K562 (cell line): Measurements from ENCODE around the gene TMEM86A. TPM values are rescaled to one million over a fixed set of nuclear protein-coding genes. Genes with fewer than 3 reads are reported as not detected.

Experiments used
- ATAC-seq: fragments of 200-7000 bp; cut with Tn5 transposase; 3 replicates; pipeline ENCODE4 v1.9.1; 2020; ENCODE audit warnings: moderate library complexity
- BruUV-seq: library from RNA; stranded (reverse); fragments of 400-500 nt; replicated peaks from 2 replicates; lab custom pipeline; 2021; lab: Mats Ljungman, UMichigan
- CTCF ChIA-PET: fragments of 300-600 bp; formaldehyde crosslinking; extraction: SDS; loops from one replicate; lab custom pipeline; 2021; ENCODE audit warnings: low intra/inter-chr PET ratio; lab: Yijun Ruan, JAX
- POLR2A ChIA-PET: fragments of 300-600, 350-650 bp; sonication (Branson Sonifier 250); formaldehyde crosslinking; extraction: SDS; loops from one replicate; lab custom pipeline; 2021; ENCODE audit warnings: antibody characterized with exemption, inconsistent platforms; lab: Yijun Ruan, JAX
- DNase-seq, 4 experiments: peaks; one replicate each; pipeline versions ENCODE4 v3.0.0 to v3.0.0-alpha.2; 2011 to 2018; ENCODE audit warnings: low spot score in 3 of 4, mixed read lengths in 3 of 4; ENCODE audit errors: extremely low read depth in 1 of 4
- FAIRE-seq: peaks from 2 replicates; lab custom pipeline; 2011; peaks lifted over from hg19 to GRCh38; lab: Jason Lieb, UNC
- H2AFZ ChIP-seq: 2 replicates; pipeline ENCODE4 v1.6.0; 2011; ENCODE audit warnings: low read depth, low read length, control low read depth, inconsistent platforms
- H3K27ac ChIP-seq: fragments of 200-600 bp; 3 replicates; pipeline ENCODE4 v1.8.0; 2011; ENCODE audit warnings: low read depth, mild to moderate bottlenecking, control low read depth, inconsistent platforms, low read length, moderate library complexity, mixed read lengths; ENCODE audit errors: extremely low read depth
- H3K27me3 ChIP-seq, 2 experiments: fragments of 300-600 bp in 1 of 2; 2 replicates in 1 of 2; 3 replicates in 1 of 2; pipeline versions ENCODE4 v1.6.0 to v1.8.0; 2011; ENCODE audit warnings: inconsistent platforms in 2 of 2, low read length in 2 of 2, mild to moderate bottlenecking in 1 of 2, mixed read lengths in 1 of 2, moderate library complexity in 1 of 2; ENCODE audit not compliant: control insufficient read depth in 2 of 2, insufficient read depth in 2 of 2
- H3K36me3 ChIP-seq: fragments of 300-600 bp; 3 replicates; pipeline ENCODE4 v1.8.0; 2011; ENCODE audit warnings: mild to moderate bottlenecking, low read length, inconsistent platforms; ENCODE audit not compliant: control insufficient read depth, insufficient read depth
- H3K4me1 ChIP-seq, 2 experiments: fragments of 200-600 bp in 1 of 2; replicated peaks in 1 of 2; 2 replicates in 1 of 2; 3 replicates in 1 of 2; pipeline versions ENCODE4 v1.5.1 to v1.8.0; 2011; ENCODE audit warnings: inconsistent platforms in 2 of 2, low read length in 2 of 2, mild to moderate bottlenecking in 1 of 2, mixed read lengths in 1 of 2, moderate library complexity in 1 of 2; ENCODE audit not compliant: control insufficient read depth in 2 of 2, insufficient read depth in 2 of 2
- H3K4me2 ChIP-seq: 2 replicates; pipeline ENCODE4 v1.6.1; 2011; ENCODE audit warnings: low read length, control low read depth, inconsistent platforms, mixed read lengths; ENCODE audit not compliant: insufficient read depth
- H3K4me3 ChIP-seq: fragments of 200-600 bp; sonication (generic), shearing (Covaris generic); 2 replicates; pipeline ENCODE4 v1.5.1; 2016; ENCODE audit warnings: control low read depth, inconsistent platforms
- H3K79me2 ChIP-seq: fragments of 200-600 bp; 3 replicates; pipeline ENCODE4 v1.8.0; 2011; ENCODE audit warnings: low read length, inconsistent platforms; ENCODE audit not compliant: control insufficient read depth, insufficient read depth
- H3K9ac ChIP-seq, 2 experiments: 2 replicates each; pipeline versions ENCODE4 v1.6.0 to v1.6.1; 2011; ENCODE audit warnings: low read depth in 2 of 2, low read length in 2 of 2, control low read depth in 1 of 2, inconsistent platforms in 1 of 2, mild to moderate bottlenecking in 1 of 2, mixed read lengths in 1 of 2; ENCODE audit not compliant: insufficient read depth in 1 of 2
- H3K9me1 ChIP-seq: one replicate; pipeline ENCODE4 v1.6.0; 2011; ENCODE audit warnings: inconsistent platforms, mild to moderate bottlenecking, low read length, moderate library complexity; ENCODE audit not compliant: control insufficient read depth, insufficient read depth
- H3K9me3 ChIP-seq: replicated peaks from 2 replicates; pipeline ENCODE4 v1.5.1; 2011; ENCODE audit warnings: low read depth, low read length, inconsistent platforms; ENCODE audit not compliant: control insufficient read depth, insufficient read depth
- H4K20me1 ChIP-seq: replicated peaks from 2 replicates; pipeline ENCODE4 v1.6.1; 2011; ENCODE audit warnings: low read length, inconsistent platforms, mixed read lengths; ENCODE audit not compliant: control insufficient read depth, insufficient read depth
- AFF4 ChIP-seq: sonication (generic); formaldehyde crosslinking; IDR thresholded peaks from 2 replicates; pipeline ENCODE4 v1.8.0; 2023; ENCODE audit warnings: mild to moderate bottlenecking, missing genetic modification reagents
- BHLHE40 ChIP-seq: IDR thresholded peaks from 2 replicates; pipeline ENCODE4 v1.6.1; 2011; ENCODE audit warnings: low read length, improper control_type of control experiment
- HMG20B ChIP-seq: fragments of 250-450 bp; sonication (Bioruptor Pico); IDR thresholded peaks from 2 replicates; pipeline ENCODE4 v1.5.0; 2021; ENCODE audit warnings: mild to moderate bottlenecking
- RNF219 ChIP-seq: fragments of 250-450 bp; sonication (Bioruptor Pico); IDR thresholded peaks from 2 replicates; pipeline ENCODE4 v1.5.0; 2022; ENCODE audit warnings: mild to moderate bottlenecking
- whole genome bisulfite sequencing: fragments of 100-300 bp; shearing (Covaris generic); methylation state at CpG from one replicate; pipeline ENCODE4 v1.1.6; 2016; ENCODE audit warnings: low coverage, mixed read lengths; ENCODE audit not compliant: insufficient coverage; ENCODE audit errors: missing lambda C conversion rate; 5-methylcytosine and 5-hydroxymethylcytosine counted together
- in situ Hi-C: fragments of 300-500 bp; cut with MboI; formaldehyde crosslinking; loops from 4 replicates; pipeline ENCODE4 v1.15.0; 2018; ENCODE audit warnings: inconsistent platforms, mixed read lengths
- intact Hi-C: fragments of 100-400 bp; cut with micrococcal nuclease; formaldehyde crosslinking; loops from 2 replicates; pipeline ENCODE4 v1.14.2; 2022
- polyA plus RNA-seq, 8 experiments: library from polyadenylated mRNA; depleted of rRNA in 4 of 8; stranded (reverse) in 5 of 8; unstranded in 3 of 8; fragments of >200 nt; fragmentation: Nextera tagmentation in 2 of 8; fragmentation: Illumina TruSeq in 1 of 8; extraction: Ambion mirVana in 2 of 8; extraction: Trizol in 1 of 8; gene quantifications; 2 replicates each; pipeline versions ENCODE4 v1.2.1 to v1.2.3, GENCODE V29; 2011 to 2014; ENCODE audit warnings: inconsistent platforms in 1 of 8, missing spikeins in 1 of 8
- total RNA-seq, 7 experiments: library from RNA; depleted of rRNA in 6 of 7; stranded (reverse); fragments of >200 nt in 6 of 7; fragmentation: Illumina TruSeq in 2 of 7; extraction: Trizol in 2 of 7; gene quantifications; 2 replicates each; pipeline versions ENCODE4 v1.2.1 to v1.2.3, GENCODE V29; 2011 to 2021; ENCODE audit warnings: low replicate concordance in 1 of 7

TMEM86A gene
- total and polyA plus RNA-seq, 9 of the 15 experiments (the other 6 are each of a cell fraction or from before 2014, with no cell fraction given): 0.22 to 1.3 (median 0.40) TPM; not detected in 2

GRCh38 chr11:18710545-18710944, 12.0 kb downstream of the TMEM86A start:
- no peak for FAIRE-seq

More at GRCh38 chr11:18710545-18710944, 12.0 kb downstream of the TMEM86A start:
- intact Hi-C loops: no loop called here
- H3K27me3 ChIP-seq: peaks cover 30 to 83% of the 10 kb centered on the region in 2 experiments; a peak in 4 of 5 replicates
- no peaks in the 10 kb centered on the region for H3K79me2 ChIP-seq
- no TSS peak for BruUV-seq
- WGBS: 0% methylated on average over 5 of the region's 5 CpGs
- no peaks in the 10 kb centered on the region for H3K9me1 ChIP-seq
- H3K4me1 ChIP-seq: peaks cover 4 to 6% of the 10 kb centered on the region in 2 experiments; a peak in 4 of 5 replicates
- H3K9me3 ChIP-seq: no peaks in the 10 kb centered on the region
- no peak overlapping the region for H3K4me3 ChIP-seq
- in situ Hi-C loops: no loop called here
- DNase-seq (no peak), ATAC-seq (no peak)
- no peak overlapping the region for H2AFZ ChIP-seq
- no peaks in the 10 kb centered on the region for H4K20me1 ChIP-seq
- no peak for TF ChIP-seq HMG20B
- TF ChIP-seq BHLHE40: no peak
- TF ChIP-seq AFF4 (CRISPR knock-in tag): no peak
- TF ChIP-seq RNF219 (CRISPR knock-in tag): no peak
- ChIA-PET POLR2A (no interaction called here), CTCF (no interaction called here)
- no peak overlapping the region for H3K9ac ChIP-seq
- no peak overlapping the region for H3K27ac ChIP-seq
- H3K4me2 ChIP-seq: no peak overlapping the region
- no peaks in the 10 kb centered on the region for H3K36me3 ChIP-seq
